IPS-18a (cell line): ENCODE measurements around the gene PALLD.

ENCODE experiments used
- H3K27ac ChIP-seq: one replicate; pipeline ENCODE4 v1.5.1; 2013; ENCODE audit warnings: low read length
- H3K27me3 ChIP-seq: one replicate; pipeline ENCODE4 v1.6.1; 2013; ENCODE audit warnings: mild to moderate bottlenecking, low read length; ENCODE audit not compliant: control insufficient read depth, insufficient read depth
- H3K36me3 ChIP-seq: one replicate; pipeline ENCODE4 v1.6.1; 2013; ENCODE audit warnings: low read depth, low read length; ENCODE audit not compliant: control insufficient read depth
- H3K4me1 ChIP-seq: one replicate; pipeline ENCODE4 v1.6.1; 2013; ENCODE audit warnings: low read depth, low read length; ENCODE audit not compliant: control insufficient read depth
- H3K4me3 ChIP-seq: one replicate; pipeline ENCODE4 v1.5.1; 2013; ENCODE audit warnings: low read length
- H3K9ac ChIP-seq: one replicate; pipeline ENCODE4 v1.6.1; 2013; ENCODE audit warnings: mild to moderate bottlenecking, low read length, moderate library complexity
- H3K9me3 ChIP-seq: one replicate; pipeline ENCODE4 v1.6.1; 2013; ENCODE audit warnings: low read depth, low read length; ENCODE audit not compliant: control insufficient read depth

PALLD gene

GRCh38 chr4:168736860-168737805 is 240.3 kb downstream of the PALLD start:
- Histone ChIP-seq H3K4me3 (no peak overlapping the region), H3K36me3 (no peaks in the 10 kb centered on the region), H3K9ac (no peak overlapping the region), H3K27ac (no peak overlapping the region), H3K27me3 (no peaks in the 10 kb centered on the region), H3K4me1 (peaks cover 24% of the 10 kb centered on the region), H3K9me3 (no peaks in the 10 kb centered on the region)

GRCh38 chr4:168737806-168738172 is 240.9 kb downstream of the PALLD start:
- no peak overlapping the region for H3K27ac ChIP-seq
- no peak overlapping the region for H3K9ac ChIP-seq
- peaks cover 24% of the 10 kb centered on the region for H3K4me1 ChIP-seq
- no peaks in the 10 kb centered on the region for H3K36me3 ChIP-seq
- H3K4me3 ChIP-seq, result no peak overlapping the region
- no peaks in the 10 kb centered on the region for H3K27me3 ChIP-seq
- no peaks in the 10 kb centered on the region for H3K9me3 ChIP-seq

- H3K9ac ChIP-seq, result no peak overlapping the region
- H3K4me3 ChIP-seq, result no peak overlapping the region
- H3K27me3 ChIP-seq, result no peaks in the 10 kb centered on the region
- H3K4me1 ChIP-seq, result peaks cover 24% of the 10 kb centered on the region
- H3K36me3 ChIP-seq, result no peaks in the 10 kb centered on the region
- H3K9me3 ChIP-seq, result no peaks in the 10 kb centered on the region
- no peak overlapping the region for H3K27ac ChIP-seq
Measured at GRCh38 chr4:168739886-168740285, 243.0 kb downstream of the PALLD start.

- no peak overlapping the region for H3K27ac ChIP-seq
Measured at GRCh38 chr4:168740691-168741090, 243.8 kb downstream of the PALLD start.

DNA sequence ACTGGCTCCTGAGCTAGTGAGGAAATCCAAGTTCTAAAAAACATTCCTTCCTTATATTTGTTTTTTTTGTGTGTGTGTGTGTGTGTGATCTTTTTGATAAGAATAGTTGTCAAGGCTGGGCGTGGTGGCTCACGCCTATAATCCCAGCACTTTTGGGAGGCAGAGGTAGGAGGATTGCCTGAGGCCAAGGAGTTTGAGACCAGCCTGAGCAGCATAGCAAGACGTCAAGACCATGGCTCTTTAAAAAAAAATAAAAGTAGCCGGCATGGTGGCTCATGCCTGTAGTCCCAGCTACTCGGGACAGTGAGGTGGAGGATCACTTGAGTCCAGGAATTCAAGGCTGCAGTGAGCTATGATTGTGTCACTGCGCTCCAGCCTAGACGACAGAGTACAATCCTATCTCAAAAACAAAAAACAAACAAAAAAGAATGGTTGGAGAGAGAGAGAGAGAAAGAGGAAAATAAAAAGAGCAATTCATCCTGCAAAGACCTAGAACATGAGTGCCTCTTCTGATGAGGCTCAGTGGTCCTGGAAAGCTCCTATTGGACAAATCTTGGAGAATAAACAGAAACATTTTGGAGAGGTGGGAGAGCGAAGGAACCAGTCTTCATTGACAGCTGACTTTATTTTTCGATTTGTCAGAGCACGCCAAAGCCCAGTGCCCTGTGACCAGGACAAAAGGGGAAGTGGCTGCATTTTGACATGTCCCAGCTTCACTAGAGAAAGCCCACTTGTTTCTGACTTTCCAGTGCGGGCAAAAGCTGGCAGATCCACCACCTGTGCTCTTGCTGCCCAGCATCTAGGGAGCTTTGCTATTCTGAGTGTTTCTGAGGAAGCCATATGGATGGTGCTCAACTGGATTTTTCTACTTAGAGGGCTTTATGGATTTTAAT is 244.7 kb downstream of the PALLD start:
- H3K4me1 ChIP-seq, result peaks cover 14% of the 10 kb centered on the region
- H3K27me3 ChIP-seq, result no peaks in the 10 kb centered on the region
- H3K4me3 ChIP-seq, result no peak overlapping the region
- no peak overlapping the region for H3K9ac ChIP-seq
- H3K36me3 ChIP-seq, result no peaks in the 10 kb centered on the region
- no peak overlapping the region for H3K27ac ChIP-seq
- no peaks in the 10 kb centered on the region for H3K9me3 ChIP-seq

More at GRCh38 chr4:168740691-168741090, 243.8 kb downstream of the PALLD start:
- H3K36me3 ChIP-seq, result no peaks in the 10 kb centered on the region
- H3K9ac ChIP-seq, result no peak overlapping the region
- H3K4me3 ChIP-seq, result no peak overlapping the region
- no peaks in the 10 kb centered on the region for H3K27me3 ChIP-seq
- peaks cover 17% of the 10 kb centered on the region for H3K4me1 ChIP-seq
- H3K9me3 ChIP-seq, result no peaks in the 10 kb centered on the region

GRCh38 chr4:168743131-168743530 is 246.3 kb downstream of the PALLD start:
- Histone ChIP-seq H3K9ac (no peak overlapping the region), H3K4me1 (no peaks in the 10 kb centered on the region), H3K27ac (no peak overlapping the region), H3K9me3 (no peaks in the 10 kb centered on the region), H3K4me3 (no peak overlapping the region), H3K27me3 (no peaks in the 10 kb centered on the region), H3K36me3 (no peaks in the 10 kb centered on the region)

DNA sequence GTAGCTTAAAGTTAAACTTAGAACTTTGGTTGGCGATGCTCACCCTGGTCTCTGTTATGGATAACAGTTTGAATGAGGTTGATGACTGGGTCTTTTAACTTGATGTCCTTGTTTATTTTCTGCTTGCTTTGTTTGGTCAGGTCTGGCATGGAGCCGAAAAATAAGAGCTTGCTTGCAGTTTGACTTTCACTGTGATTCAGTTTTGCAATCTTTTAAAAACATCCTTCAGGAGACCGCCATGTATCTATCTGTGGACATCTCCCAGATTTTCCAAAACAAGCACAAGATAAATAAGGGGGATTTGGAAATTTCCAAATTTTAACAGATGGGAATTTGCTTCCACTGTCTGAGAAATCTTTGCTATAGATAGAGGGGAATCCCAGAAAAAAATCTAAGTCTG is 246.7 kb downstream of the PALLD start:
- Histone ChIP-seq H3K36me3 (no peaks in the 10 kb centered on the region), H3K9ac (no peak overlapping the region), H3K27me3 (no peaks in the 10 kb centered on the region), H3K9me3 (no peaks in the 10 kb centered on the region), H3K27ac (no peak overlapping the region), H3K4me3 (no peak overlapping the region), H3K4me1 (no peaks in the 10 kb centered on the region)

GRCh38 chr4:168744021-168744420 is 247.2 kb downstream of the PALLD start:
- Histone ChIP-seq H3K36me3 (no peaks in the 10 kb centered on the region), H3K9me3 (no peaks in the 10 kb centered on the region), H3K4me1 (no peaks in the 10 kb centered on the region), H3K27ac (no peak overlapping the region), H3K4me3 (no peak overlapping the region), H3K27me3 (no peaks in the 10 kb centered on the region), H3K9ac (no peak overlapping the region)

DNA sequence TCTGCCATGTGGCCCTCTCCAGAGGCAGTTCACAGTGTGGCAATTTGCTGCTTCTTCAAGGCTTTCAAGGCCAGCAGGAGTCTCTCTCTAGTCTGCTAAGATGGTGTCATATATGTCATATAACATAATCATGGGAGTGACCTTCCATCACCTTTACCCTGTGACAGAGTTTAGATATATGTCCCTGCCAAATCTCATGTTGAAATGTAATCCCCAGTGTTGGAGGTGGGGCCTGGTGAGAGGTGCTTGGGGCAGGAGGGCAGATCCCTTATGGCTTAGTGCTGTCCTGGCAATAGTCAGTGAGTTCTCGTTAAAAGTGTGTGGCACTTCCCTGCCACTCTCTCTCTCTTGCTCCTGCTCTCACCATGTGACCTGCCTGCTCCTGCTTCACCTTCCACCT is 252.0 kb downstream of the PALLD start:
- H3K27me3 ChIP-seq, result no peaks in the 10 kb centered on the region
- no peak overlapping the region for H3K27ac ChIP-seq
- H3K9ac ChIP-seq, result no peak overlapping the region
- H3K4me3 ChIP-seq, result no peak overlapping the region
- no peaks in the 10 kb centered on the region for H3K9me3 ChIP-seq
- no peaks in the 10 kb centered on the region for H3K36me3 ChIP-seq
- no peaks in the 10 kb centered on the region for H3K4me1 ChIP-seq

DNA sequence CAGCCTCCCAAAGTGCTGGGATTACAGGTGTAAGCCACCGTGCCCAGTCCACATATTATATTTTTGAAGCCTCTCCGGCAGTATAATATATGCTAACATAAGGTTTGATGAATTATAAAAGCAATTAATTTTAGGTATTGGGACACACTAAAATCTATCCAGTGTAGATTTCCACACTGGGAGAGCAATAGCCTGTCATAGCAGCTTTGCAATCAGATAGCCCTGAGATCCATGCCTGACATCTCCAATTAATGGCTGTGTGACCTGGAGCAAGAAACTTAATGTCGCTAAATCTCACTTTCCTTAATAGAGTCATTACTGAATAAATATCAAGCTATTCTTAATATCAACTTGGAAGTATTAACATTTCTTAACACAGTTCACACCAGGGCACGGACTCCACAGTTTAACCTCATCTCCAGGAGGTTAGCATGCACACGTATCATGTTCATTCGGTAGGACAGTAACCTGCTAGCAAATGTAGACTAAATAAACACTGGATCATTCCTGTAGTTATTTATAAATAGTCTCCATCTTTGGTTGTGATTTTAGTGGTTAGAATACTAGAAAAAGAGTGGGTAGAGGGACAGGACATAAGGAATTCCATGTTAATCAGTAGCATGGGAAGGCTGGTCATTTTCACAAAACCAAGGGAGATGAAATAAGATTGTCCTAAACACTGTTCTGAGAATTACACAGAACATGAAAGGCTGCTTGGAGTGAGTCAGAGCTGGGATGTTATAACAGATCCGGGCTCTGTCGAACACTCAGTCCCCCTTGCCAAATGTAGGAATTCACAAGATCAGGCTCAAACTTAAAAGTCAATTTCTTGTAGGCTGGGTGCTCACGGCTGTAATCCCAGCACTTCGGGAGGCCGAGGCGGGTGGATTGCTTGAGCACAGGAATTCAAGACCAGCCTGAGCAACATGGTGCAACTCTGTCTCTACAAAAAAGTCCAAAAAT is 254.7 kb downstream of the PALLD start:
- no peaks in the 10 kb centered on the region for H3K9me3 ChIP-seq
- H3K36me3 ChIP-seq, result no peaks in the 10 kb centered on the region
- H3K4me1 ChIP-seq, result no peaks in the 10 kb centered on the region
- no peaks in the 10 kb centered on the region for H3K27me3 ChIP-seq
- H3K27ac ChIP-seq, result no peak overlapping the region
- no peak overlapping the region for H3K4me3 ChIP-seq
- no peak overlapping the region for H3K9ac ChIP-seq
